Fibroblast of gingiva (primary cell): ENCODE results near the gene SHISAL1.
"Not testable (repeated sequence)": the region's sequence is repeated elsewhere in the genome, so short reads cannot be mapped to it uniquely, and the experiment has no call there.

Experiments used
- DNase-seq: peaks from one replicate; pipeline ENCODE4 v3.0.0-alpha.2; 2011; ENCODE audit warnings: low read depth

Gene SHISAL1

DNA sequence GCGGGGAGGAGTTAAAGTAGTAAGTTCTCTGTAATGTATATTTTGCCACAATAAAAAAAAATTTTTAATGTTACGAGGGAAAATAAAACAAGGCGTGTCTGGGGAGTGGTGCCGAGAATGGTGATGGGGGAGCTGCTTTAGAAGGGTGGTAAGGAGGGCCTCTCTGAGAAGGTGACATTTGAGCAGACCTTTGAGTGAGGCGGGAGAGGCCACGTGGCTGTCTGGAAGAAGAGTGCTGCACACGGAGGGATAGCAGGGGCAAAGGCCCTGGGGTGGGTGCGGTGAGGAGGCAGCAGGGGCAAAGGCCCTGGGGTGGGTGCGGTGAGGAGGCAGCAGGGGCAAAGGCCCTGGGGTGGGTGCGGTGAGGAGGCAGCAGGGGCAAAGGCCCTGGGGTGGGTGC lies 10.4 kb downstream of the SHISAL1 start:
- DNase-seq: not testable (repeated sequence)

DNA sequence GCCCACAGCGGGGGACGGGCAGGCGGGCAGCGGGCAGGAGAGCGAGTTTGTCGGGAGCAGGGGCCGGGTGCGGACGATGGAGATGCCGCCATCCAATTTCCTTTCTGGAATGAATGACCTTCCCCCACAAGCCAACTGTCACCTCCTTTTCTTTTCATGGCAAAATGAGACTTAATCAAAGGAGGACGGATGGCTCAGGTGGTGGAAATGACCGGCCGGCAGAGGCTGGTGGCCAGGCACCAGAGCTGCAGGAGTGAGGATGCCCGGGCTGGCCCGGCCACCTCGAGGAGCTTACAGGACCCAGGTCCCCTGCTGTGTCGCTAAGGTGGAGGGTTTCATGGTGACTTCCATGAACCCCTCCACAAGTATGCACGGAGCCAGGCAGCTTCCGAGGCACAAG lies 11.7 kb downstream of the SHISAL1 start:
- no peak for DNase-seq

DNA sequence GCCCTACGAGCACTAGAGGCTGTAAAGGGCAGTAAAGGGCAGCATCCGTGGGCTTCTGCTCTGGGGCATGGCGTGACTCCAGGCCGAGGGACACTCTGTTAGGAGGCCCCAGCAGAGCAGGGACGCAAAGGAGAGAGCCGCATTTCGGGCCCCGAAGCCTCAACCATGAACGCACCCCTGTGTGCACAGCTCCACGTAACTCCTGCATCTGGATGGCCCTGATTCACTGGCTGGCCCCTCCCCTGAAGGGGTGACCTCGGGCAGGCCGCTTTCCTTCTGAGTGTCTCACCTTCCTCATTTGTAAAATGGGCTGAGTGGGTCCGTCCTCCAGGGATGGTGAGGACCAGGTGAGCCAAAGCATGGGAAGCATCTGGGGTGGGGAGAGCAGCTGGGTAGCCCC lies 13.6 kb downstream of the SHISAL1 start:
- DNase-seq: no peak

DNA sequence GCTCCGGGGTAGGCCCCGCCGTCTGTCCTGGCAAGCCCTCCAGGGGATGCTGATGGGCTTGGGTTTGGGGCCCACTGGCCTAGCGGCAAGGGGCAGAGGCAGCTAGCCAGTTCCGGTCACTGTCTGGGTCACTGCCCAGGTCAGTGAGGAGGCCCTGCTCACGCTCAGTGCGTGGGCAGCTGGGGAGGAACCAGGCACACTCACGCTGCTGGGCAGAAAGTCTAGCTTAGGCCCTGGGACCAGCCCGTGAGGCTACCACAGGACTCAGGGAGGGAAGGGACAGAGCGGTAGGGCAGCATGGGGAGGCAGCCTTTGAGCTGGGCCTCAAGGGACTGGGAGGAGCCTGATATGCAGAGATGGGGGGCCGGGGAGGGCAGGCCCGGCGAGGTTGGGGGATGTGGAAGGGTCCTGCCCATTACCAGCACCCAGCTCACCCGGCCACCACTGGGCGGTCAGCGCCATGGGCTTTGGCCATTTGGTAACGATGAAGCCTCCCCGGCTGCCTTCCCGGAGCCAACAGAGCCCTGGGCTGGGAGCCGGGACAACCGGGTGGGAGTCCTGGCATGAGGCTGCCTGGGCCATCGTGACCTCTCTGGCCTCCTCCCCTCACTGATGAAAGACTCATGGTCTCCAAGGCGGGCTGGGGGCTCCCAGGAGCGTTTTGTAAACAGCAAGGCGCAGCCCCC lies 14.2 kb downstream of the SHISAL1 start:
- DNase-seq: no peak

DNA sequence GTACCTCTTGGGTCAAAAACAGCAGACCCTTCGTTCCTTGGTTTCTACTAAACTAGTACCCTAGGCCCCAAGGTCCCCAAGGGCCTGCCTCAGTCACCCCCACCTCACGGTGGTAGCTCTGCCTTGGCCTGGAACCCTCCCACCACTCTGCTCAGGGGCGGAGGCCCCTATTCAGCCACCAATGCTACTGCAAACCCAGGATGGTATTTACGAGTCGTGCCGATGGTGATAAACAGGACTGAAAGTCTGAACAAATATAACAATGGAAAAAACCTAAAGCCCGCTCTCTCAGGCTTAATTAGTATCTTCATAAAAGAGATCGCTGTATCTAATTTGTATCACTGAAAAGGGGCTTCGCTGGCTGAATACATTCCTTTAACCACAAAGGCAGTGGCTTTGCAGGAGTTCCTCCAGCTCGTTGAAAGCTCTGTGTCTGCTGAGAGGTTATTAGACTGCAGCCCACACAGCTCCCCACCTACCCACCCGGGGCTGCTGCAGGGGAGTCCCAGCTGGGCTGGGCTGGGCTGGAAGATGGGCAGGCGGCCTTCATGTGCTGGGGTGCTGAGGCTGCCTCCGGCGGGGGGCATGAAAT lies 15.2 kb downstream of the SHISAL1 start:
- no peak for DNase-seq

DNA sequence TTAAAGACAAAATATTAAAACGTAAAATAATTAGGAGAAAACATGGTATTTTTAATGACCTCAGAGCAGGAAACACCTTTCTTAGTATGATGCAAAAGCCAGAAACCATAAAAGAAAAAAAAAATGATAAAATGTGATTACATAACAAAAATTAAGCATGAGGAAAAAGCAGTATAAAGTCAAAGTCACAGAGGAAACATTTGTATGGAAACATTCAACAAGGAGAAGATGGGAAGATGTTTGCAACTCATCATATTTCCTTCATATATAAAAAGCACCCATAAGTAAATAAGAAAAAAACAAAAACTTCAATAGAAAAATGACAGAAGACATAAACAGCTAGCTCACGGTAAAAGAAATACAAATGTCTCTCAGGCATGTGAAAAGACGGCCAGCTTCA lies 17.3 kb downstream of the SHISAL1 start:
- DNase-seq: no peak

DNA sequence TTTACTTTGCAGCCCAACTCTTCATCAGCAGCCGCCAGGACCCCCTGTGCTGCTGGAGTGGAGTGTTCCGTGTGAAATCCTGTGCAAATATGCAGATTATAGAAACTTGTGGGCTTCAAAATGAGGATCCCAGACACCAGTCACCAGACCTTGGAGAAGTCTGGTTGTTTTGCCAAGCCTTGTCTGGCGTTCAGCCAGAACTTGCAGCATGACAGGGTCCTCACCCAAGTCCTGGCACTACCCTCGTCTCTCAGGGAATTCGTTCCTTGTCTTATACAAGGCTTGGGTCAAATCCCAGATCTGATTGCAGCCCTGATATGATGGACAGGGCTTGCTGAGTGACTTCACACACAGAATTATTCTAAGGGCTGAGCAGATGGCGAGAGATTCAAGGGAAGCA lies 18.9 kb downstream of the SHISAL1 start:
- DNase-seq: no peak

DNA sequence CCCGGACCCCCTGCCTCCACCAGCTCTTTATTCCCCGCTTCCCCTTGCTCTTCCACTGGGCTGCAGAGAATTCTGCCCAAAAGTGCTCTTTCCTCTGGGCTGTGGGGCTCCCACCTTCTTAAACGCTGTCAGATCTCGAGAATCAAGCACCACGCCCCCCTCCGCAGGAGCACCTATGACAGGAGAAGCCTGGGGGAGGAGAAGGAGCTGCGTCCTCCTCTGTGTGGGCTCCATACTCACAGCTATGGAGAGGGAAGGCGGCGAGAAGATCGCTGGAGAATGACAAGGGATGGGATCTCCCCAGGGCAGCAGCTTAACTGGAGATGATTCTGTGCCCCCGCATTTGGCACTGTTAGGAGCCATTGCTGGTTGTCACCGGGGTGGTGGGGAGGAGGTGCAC lies 19.7 kb downstream of the SHISAL1 start:
- DNase-seq: no peak

DNA sequence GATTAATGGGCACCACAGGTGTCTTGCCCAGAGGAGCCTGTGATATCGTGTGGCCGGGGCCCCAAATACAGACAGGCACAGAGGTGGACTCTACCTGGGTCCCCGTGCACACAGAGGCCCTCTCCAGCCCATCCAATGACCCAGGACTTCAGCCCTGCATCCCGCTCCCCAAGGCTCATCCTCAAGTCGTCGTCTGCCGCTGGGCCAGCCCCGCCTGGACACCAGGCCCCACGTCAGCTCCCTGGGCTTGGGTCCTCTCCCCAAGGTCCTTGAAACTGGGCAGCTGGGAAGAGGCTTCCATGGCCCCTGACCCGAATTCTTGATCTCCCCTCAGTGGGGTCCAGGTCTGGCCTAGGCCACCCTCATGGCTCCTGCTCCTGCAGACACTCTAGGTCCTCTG lies 20.2 kb downstream of the SHISAL1 start:
- no peak for DNase-seq

DNA sequence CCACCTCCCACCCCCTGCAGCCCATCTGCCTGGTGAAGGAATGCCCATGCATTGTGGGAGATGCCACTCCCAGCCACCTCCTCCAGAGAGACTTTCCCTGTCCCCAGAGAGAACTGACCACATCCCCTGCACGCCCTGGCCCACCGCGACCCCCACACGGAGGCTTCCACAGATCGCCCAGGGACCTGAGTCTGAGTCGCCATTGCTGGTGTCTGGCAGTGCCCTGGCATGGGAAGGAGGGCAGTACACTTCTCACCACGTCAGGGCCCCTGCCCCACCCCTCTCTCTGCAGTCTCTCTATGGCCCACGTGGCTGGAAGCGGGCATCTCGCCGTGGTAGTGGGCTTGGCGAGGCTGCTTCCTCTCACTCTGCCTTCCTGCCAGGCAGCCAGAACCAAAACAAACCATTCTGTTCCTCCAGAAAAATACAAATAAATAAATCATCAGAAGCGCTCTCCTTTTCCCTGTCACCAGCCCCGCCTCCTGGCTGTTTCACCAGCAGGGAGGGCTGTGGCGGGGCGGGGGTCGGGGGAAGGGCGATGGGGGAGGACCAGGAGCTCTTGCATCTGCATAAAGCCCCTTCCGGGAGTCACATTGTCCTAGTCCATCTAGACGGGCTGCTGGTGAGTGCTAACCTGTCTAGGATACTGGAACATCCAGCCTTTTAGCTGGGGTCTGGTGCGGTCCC lies 20.9 kb downstream of the SHISAL1 start:
- DNase-seq: no peak

DNA sequence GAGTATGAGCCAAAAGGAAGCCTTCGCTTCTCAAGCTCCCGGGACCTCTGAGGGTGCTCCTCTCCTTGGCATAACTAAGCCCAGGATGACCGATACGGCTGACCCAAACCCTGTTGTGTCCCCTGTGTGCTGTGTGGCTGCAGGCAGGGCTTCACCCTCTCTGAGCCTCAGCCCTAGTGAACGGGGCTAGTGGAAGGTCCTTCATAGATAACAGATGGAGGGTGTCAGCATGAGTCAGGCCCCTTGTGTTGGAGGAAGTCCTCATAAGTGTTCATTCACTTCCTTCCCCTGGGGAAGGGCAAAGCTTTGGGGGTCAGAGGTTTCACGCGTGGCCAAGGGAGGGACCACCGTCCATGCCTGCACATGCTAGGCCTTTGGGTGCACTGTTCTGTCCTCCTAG lies 21.5 kb downstream of the SHISAL1 start:
- DNase-seq: no peak

DNA sequence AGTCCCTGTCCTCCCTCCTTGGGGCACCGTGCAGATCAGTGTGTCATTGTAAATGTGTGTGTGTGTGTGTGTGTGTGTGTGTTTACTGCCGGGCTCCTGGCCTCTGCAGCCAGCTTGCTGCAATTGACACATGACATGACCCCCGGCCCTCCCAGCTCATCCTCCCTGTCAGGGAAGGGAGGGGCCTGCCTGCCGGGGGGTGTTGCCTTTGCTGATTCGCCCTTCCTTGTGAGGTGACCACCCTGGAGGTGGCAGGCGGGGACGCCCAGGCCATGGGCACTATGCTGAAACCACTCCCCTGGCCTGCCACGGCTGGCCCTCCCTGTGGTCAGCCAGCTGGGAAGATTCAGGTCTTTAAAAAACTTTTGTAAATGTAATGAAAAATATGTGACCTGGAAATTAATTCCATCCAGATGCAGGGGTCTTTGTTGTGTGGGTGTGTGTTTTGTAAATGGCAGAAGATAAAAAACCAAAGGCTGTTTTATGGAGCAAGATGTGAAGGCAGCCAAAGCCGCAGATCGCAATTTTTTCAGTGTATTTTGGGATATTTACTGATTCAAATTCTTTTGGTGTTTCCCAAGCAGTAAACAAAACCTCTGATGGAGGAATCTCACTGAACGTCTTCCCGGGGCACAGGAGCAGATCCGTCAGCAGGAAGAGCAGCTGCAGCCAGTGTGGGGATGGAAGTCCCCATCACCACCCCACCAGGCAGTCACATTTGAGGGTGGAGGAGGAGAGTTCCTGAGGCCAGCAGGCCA lies 23.2 kb downstream of the SHISAL1 start:
- DNase-seq: peak; percentile 83

DNA sequence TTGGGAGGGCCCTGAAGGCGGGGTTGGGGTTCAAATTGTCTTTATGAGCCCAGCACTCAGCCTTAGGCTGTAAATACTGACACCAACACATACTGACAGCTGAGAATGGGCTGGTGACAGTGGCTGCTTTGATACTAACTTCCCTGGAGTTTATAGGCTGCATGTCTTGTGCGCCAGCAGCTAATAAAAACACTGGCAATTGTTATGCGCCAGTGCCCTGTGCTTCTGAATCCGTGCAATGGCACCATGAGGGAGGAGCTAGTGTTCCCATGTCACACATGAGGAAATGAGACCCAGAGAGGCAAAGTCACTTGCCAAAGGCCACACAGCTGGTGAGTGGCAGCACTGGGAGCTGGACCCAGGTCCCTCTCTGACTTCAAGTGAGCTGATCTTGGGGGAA lies 23.8 kb downstream of the SHISAL1 start:
- DNase-seq: no peak

DNA sequence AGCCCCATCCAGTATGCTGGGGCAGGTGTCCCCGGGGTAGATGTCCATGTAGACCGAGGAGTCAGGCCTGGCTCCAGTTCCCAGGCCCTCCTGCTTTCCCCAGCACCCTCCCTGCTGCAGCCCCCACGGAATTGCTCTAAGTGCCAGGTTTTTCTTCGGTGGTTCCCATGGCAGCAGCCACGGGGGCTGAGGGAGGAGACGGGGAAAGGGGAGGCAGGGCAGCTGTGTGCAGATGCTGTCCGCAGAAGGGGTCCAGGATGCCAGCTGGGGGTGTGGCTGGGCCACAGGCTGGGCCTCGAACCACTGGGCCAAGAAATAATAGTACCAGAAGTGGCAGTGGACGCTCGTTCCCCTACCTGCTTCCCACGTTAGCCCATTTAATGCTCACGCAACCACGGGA lies 25.0 kb downstream of the SHISAL1 start:
- no peak for DNase-seq

DNA sequence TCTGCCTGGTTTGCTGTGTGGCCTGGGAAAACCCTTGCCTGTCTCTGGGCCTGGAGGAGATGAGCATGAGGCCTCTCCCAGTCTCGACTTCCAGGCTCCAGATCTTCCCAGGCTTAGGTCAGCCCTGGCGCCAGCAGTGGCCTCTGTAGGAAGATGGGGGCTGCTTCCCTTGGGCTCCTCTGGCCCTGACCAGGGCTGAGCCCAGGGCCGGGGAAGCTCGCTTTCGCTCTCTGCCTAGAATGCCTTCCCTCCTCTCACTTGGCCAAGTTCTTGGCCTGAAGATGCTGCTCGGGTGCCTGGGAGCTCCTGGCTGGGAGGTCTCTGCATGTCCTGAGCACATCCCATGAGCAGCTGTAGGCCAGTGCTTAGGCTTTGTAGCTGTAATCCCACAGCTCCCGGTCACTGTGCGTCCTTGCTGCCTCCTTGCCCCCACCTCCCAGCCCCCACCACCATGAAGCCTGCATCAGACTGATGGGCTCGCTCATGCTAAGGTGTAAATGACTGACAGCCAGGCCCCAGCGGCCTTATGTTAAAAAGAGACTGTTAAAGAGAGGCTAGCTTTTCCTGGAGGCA lies 25.5 kb downstream of the SHISAL1 start:
- no peak for DNase-seq

DNA sequence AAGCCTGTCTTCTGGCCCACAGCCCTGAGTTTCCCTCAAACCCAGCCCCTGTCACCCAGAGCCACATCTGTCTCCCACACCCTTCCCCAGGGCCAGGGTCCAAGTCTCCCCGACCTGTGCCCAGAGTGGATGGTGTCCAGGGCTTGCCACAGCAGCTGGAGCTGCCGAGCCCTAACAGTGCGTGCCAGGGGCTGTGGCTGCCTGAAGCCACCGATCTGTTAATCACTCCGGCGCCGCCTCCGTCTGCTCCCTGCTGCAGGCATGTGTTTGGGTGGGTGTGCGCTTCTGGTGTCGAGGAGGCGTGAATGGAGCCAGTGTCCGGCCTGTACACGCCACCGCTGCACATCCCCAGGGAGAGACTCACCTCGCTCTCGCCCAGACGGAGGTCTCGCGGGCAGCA lies 26.1 kb downstream of the SHISAL1 start:
- DNase-seq: peak; percentile 49

DNA sequence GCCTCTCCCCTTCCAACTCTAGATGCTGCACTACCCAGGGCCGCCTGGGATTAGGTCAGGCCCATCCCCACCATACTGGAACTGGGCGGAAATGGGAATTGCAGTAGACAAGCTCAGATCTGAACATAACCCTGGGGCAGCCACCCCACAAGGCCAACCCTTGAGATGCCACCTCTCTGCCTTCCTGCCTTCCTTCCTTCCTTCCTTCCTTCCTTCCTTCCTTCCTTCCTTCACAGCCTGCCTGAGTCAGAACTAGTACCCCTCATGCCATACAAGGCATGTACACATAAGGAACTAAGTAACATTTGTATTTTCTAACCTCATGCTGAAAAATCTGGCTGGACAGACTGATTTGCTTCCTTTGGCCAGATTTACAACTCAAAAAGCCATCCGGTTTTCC lies 28.0 kb downstream of the SHISAL1 start:
- DNase-seq: no peak

DNA sequence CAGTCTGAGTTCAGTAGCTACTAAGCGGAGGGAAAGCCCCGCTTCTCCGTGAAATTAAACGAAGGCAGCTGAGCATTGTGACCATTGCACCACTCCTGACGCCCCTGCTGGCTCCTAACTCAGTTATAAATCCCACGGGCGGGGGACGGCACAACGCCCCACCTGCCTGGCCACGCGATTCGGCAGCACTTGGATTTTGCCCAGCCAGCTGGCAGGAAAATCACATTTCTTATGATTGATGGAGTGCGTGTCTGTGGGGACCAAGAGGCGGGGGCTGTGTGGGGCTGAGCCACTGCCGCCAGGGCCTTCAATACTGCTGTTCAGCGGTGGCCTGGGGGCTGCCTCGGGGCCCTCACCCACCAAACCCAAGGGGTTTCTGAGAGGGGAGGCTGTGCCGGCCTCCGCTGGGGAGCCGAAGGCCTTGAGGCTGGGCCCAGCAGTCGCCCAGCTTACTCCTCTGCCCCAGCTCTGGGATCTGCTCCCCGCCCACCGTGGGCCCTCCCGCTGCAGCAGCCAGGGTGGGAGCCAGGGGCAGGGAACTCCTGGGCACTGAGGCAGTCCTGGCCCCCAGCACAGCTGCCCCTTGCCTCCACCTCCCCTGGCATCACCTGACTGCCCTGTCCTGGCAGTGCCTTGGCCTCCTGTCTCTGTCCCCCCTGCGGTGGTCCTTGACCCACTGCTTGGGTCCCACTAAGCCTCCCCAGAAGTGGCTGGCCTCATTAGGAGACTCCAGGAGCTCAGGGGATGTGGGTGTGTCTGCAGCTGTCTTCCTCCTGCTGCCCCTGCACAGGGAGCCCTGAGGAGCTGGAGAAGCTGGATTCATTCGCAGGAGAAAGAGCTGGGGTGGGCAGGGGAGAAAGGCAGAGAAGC lies 30.7 kb downstream of the SHISAL1 start:
- DNase-seq: no peak

DNA sequence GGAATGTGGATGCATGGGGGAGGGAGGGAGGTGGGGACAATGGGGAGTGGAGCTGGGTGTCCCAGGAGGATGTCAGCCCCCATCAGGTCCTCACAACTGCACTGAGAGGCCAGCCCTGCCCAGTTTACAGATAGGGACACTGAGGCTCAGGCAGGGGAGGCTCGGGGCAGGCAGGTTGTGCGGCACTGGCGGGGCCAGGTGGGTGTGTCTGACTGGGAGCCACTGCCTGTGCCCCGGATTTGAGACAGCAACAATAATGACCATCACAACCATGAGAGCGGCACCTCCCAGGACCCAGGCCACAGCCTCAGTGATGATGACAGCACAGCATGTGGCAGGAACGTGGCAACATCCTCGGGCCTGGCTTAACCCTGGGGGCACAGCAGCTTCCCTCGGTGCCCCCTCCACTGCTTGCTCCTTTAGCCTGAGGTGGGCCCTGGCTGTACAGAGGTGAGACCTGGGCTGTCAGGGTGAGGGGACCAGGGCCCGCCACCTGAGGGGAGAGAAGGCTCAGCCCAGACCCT lies 32.0 kb downstream of the SHISAL1 start:
- no peak for DNase-seq

DNA sequence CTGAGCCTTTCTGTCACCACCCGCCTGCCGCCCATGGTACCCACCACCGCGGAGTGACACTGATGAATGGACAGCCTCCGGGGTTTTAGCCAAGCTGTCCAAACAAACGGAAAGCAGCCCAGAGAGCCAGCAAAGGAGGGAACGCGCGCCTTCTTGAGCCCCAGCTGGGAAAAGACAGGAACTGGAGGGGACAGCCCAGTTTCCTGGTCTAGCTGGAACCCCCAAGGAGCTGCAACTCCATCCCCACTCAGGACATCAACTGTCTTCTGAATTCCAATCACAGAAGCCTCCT lies 33.7 kb downstream of the SHISAL1 start:
- no peak for DNase-seq

DNA sequence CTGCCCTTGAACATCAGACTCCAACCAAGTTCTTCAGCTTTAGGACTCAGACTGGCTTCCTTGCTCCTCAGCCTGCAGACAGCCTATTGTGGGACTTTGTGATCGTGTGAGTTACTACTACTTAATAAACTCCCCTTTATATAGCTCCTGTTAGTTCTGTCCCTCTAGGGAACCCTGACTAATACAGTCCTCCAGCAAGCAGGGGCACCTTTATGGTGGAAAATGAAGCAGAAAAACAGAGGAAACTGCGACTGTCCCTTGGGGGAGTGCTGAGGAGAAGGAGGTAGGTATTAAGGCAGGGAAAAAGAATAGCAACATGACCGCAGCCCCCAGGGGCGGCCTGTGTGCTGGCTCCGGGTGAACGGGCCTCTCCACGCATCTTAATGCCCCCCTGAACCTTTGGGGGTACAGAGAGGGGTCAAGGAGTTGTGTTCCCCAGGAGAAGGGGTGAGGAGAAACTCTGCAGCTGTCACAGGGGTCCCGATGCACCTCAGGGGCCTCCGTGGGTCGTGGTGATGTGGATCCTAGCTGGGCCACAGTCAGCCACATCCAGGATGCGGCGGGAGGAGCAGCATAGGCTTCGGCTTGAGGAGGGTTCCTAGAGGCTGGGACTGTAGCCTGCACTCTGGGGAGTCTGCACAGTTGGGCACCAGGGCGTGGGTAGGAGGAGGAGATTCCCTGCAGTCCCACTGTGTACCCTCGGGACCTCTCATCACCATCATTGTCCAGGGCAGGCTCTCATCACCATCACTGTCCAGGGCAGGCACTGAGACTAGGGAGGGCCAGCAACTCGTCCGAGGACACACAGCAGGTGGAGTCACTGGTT lies 34.3 kb downstream of the SHISAL1 start:
- no peak for DNase-seq
